Trophoblast cell (in vitro differentiated cells and primary cell): ENCODE data around the gene GPR3.
"Not testable (repeated sequence)": the region's sequence is repeated elsewhere in the genome, so short reads cannot be mapped to it uniquely, and the experiment has no call there.

Experiments used
- DNase-seq, 2 donors: peaks; one replicate each; pipeline ENCODE4 v3.0.0-alpha.2; 2016
- H2AFZ ChIP-seq: 2 replicates; pipeline ENCODE4 v1.6.1; 2013; ENCODE audit warnings: low read length, moderate library complexity, mild to moderate bottlenecking; ENCODE audit not compliant: insufficient read depth, poor library complexity
- H2AK5ac ChIP-seq: 2 replicates; pipeline ENCODE4 v1.6.1; 2013; ENCODE audit warnings: mild to moderate bottlenecking, low read length
- H2BK120ac ChIP-seq: 2 replicates; pipeline ENCODE4 v1.6.1; 2013; ENCODE audit warnings: low read length, mild to moderate bottlenecking, moderate library complexity; ENCODE audit not compliant: insufficient read depth, poor library complexity
- H2BK12ac ChIP-seq: 2 replicates; pipeline ENCODE4 v1.6.1; 2013; ENCODE audit warnings: mild to moderate bottlenecking, low read length, moderate library complexity
- H2BK5ac ChIP-seq: 2 replicates; pipeline ENCODE4 v1.6.1; 2013; ENCODE audit warnings: low read length, low read depth, moderate library complexity, mild to moderate bottlenecking; ENCODE audit not compliant: poor library complexity
- H3K14ac ChIP-seq: 2 replicates; pipeline ENCODE4 v1.6.1; 2013; ENCODE audit warnings: mild to moderate bottlenecking, low read length
- H3K18ac ChIP-seq: 2 replicates; pipeline ENCODE4 v1.6.1; 2013; ENCODE audit warnings: mild to moderate bottlenecking, low read length
- H3K23ac ChIP-seq: 2 replicates; pipeline ENCODE4 v1.6.1; 2013; ENCODE audit warnings: low read length
- H3K27ac ChIP-seq: 2 replicates; pipeline ENCODE4 v1.5.1; 2013; ENCODE audit warnings: low read depth, mild to moderate bottlenecking, inconsistent platforms, low read length, moderate library complexity
- H3K27me3 ChIP-seq: 2 replicates; pipeline ENCODE4 v1.6.1; 2013; ENCODE audit warnings: inconsistent platforms, mild to moderate bottlenecking, low read length, moderate library complexity; ENCODE audit not compliant: insufficient read depth
- H3K36me3 ChIP-seq, 2 experiments: 1 replicate in 1 of 2; 2 replicates in 1 of 2; pipeline ENCODE4 v1.6.1; 2013; ENCODE audit warnings: low read length in 2 of 2, mild to moderate bottlenecking in 2 of 2, moderate library complexity in 1 of 2; ENCODE audit not compliant: insufficient read depth in 2 of 2, control insufficient read depth in 1 of 2
- H3K4ac ChIP-seq: 2 replicates; pipeline ENCODE4 v1.6.1; 2013; ENCODE audit warnings: low read depth, mild to moderate bottlenecking, low read length, moderate library complexity
- H3K4me1 ChIP-seq, 2 experiments: 1 replicate in 1 of 2; 2 replicates in 1 of 2; pipeline ENCODE4 v1.6.1; 2013; ENCODE audit warnings: low read length in 2 of 2, mild to moderate bottlenecking in 2 of 2, moderate library complexity in 1 of 2; ENCODE audit not compliant: insufficient read depth in 2 of 2, control insufficient read depth in 1 of 2
- H3K4me2 ChIP-seq: 2 replicates; pipeline ENCODE4 v1.6.1; 2013; ENCODE audit warnings: inconsistent platforms, mild to moderate bottlenecking, low read length, moderate library complexity
- H3K4me3 ChIP-seq: 2 replicates; pipeline ENCODE4 v1.5.1; 2013; ENCODE audit warnings: mild to moderate bottlenecking, low read depth, low read length, inconsistent platforms
- H3K79me1 ChIP-seq: one replicate; pipeline ENCODE4 v1.6.1; 2013; ENCODE audit warnings: low read length
- H3K79me2 ChIP-seq: 2 replicates; pipeline ENCODE4 v1.6.1; 2013; ENCODE audit warnings: low read length, mild to moderate bottlenecking; ENCODE audit not compliant: control insufficient read depth, insufficient read depth, poor library complexity
- H3K9ac ChIP-seq: 2 replicates; pipeline ENCODE4 v1.6.1; 2013; ENCODE audit warnings: mild to moderate bottlenecking, low read length
- H3K9me3 ChIP-seq: 2 replicates; pipeline ENCODE4 v1.6.1; 2013; ENCODE audit warnings: low read depth, mild to moderate bottlenecking, control low read depth, inconsistent platforms, low read length; ENCODE audit not compliant: insufficient read depth
- H4K12ac ChIP-seq: 2 replicates; pipeline ENCODE4 v1.6.1; 2013; ENCODE audit warnings: low read depth, mild to moderate bottlenecking, low read length, moderate library complexity
- H4K8ac ChIP-seq: 2 replicates; pipeline ENCODE4 v1.6.1; 2013; ENCODE audit warnings: low read depth, mild to moderate bottlenecking, low read length, moderate library complexity
- H4K91ac ChIP-seq: one replicate; pipeline ENCODE4 v1.6.1; 2013; ENCODE audit warnings: low read depth, mild to moderate bottlenecking, low read length, moderate library complexity
- WGBS: extraction: QIAGEN DNeasy Blood & Tissue Kit; methylation state at CpG from one replicate; pipeline ENCODE4 v1.1.7; 2013; ENCODE audit warnings: missing lambda C conversion rate; ENCODE audit not compliant: insufficient read length, insufficient coverage; ENCODE audit errors: extremely low coverage; 5-methylcytosine and 5-hydroxymethylcytosine counted together

GPR3 gene

GRCh38 chr1:27381969-27382762, 10.3 kb upstream of the GPR3 start:
- Histone ChIP-seq H3K4me2 (no peak overlapping the region), H3K18ac (no peak overlapping the region), H3K14ac (no peak overlapping the region), H3K4ac (no peak overlapping the region), H2BK120ac (no peak overlapping the region), H3K27me3 (peaks cover 2% of the 10 kb centered on the region), H2AK5ac (no peak overlapping the region), H3K9me3 (no peaks in the 10 kb centered on the region), H3K4me3 (no peak overlapping the region), H3K36me3 (no peaks in the 10 kb centered on the region), H3K79me1 (no peaks in the 10 kb centered on the region), H3K4me1 (peaks cover 0 to 3% of the 10 kb centered on the region in 2 experiments), H3K79me2 (no peaks in the 10 kb centered on the region), H3K9ac (no peak overlapping the region), H3K27ac (no peak overlapping the region), H2BK12ac (no peak overlapping the region), H4K8ac (no peak overlapping the region), H4K12ac (no peak overlapping the region), H3K23ac (no peak overlapping the region), H2AFZ (no peak overlapping the region), H2BK5ac (no peak overlapping the region), H4K91ac (no peak overlapping the region)
- no peak for DNase-seq
- no CpG with 5 or more reads among the region's 18 CpGs for WGBS

GRCh38 chr1:27383039-27383605, 9.3 kb upstream of the GPR3 start, which contains the start of gene CD164L2:
CD164L2 (minus strand) TSS chr1:27383333; CDS start chr1:27383239, 94 bp downstream.
- no peaks in the 10 kb centered on the region for H3K79me1 ChIP-seq

GRCh38 chr1:27383661-27384060, 8.8 kb upstream of the GPR3 start:
- Histone ChIP-seq H3K4me2 (no peak overlapping the region), H3K9ac (no peak overlapping the region), H3K4me3 (no peak overlapping the region), H3K18ac (no peak overlapping the region), H3K79me1 (no peaks in the 10 kb centered on the region), H3K23ac (no peak overlapping the region), H3K27me3 (peaks cover 2% of the 10 kb centered on the region), H2AK5ac (no peak overlapping the region), H3K79me2 (no peaks in the 10 kb centered on the region), H3K14ac (no peak overlapping the region), H4K91ac (no peak overlapping the region), H2BK5ac (no peak overlapping the region), H3K4me1 (peaks cover 0 to 3% of the 10 kb centered on the region in 2 experiments), H3K27ac (no peak overlapping the region), H4K8ac (no peak overlapping the region), H3K4ac (no peak overlapping the region), H3K9me3 (no peaks in the 10 kb centered on the region), H2BK12ac (no peak overlapping the region), H4K12ac (no peak overlapping the region), H2BK120ac (no peak overlapping the region), H2AFZ (no peak overlapping the region), H3K36me3 (no peaks in the 10 kb centered on the region)
- WGBS = no CpG with 5 or more reads among the region's 13 CpGs
- no peak for DNase-seq

More at GRCh38 chr1:27383039-27383605, 9.3 kb upstream of the GPR3 start, which contains the start of gene CD164L2:
- peak; percentile 31 to 74 for DNase-seq
- peaks cover 2% of the 10 kb centered on the region for H3K27me3 ChIP-seq
- H3K4ac ChIP-seq = no peak within 1 kb of the TSS
- H4K8ac ChIP-seq = no peak within 1 kb of the TSS
- H3K18ac ChIP-seq = no peak within 1 kb of the TSS
- no peaks in the 10 kb centered on the region for H3K79me2 ChIP-seq
- H2BK5ac ChIP-seq = no peak within 1 kb of the TSS
- H3K36me3 ChIP-seq = no peaks in the 10 kb centered on the region
- H3K14ac ChIP-seq = no peak within 1 kb of the TSS
- no peak within 1 kb of the TSS for H4K12ac ChIP-seq
- H4K91ac ChIP-seq = no peak within 1 kb of the TSS
- no peak within 1 kb of the TSS for H2BK120ac ChIP-seq
- no peaks in the 10 kb centered on the region for H3K9me3 ChIP-seq
- peak within 1 kb of the TSS; percentile 51 for H3K4me2 ChIP-seq
- no peak within 1 kb of the TSS for H2BK12ac ChIP-seq
- no peak within 1 kb of the TSS for H3K9ac ChIP-seq
- no CpG with 5 or more reads among the region's 43 CpGs for WGBS
- peaks cover 0 to 3% of the 10 kb centered on the region in 2 experiments for H3K4me1 ChIP-seq
- H2AK5ac ChIP-seq = no peak within 1 kb of the TSS
- no peak within 1 kb of the TSS for H3K4me3 ChIP-seq
- H3K27ac ChIP-seq = no peak within 1 kb of the TSS
- H2AFZ ChIP-seq = no peak within 1 kb of the TSS
- H3K23ac ChIP-seq = no peak within 1 kb of the TSS

GRCh38 chr1:27384797-27385196, 7.6 kb upstream of the GPR3 start:
- H3K23ac ChIP-seq, H2BK12ac ChIP-seq, H3K4ac ChIP-seq, H3K4me3 ChIP-seq, H3K27ac ChIP-seq, H3K4me2 ChIP-seq, H3K27me3 ChIP-seq, H2AK5ac ChIP-seq, DNase-seq, H3K9ac ChIP-seq, H2BK120ac ChIP-seq, H3K14ac ChIP-seq, H4K12ac ChIP-seq, H3K79me2 ChIP-seq, H4K91ac ChIP-seq, H3K79me1 ChIP-seq, H3K4me1 ChIP-seq, H2AFZ ChIP-seq, H2BK5ac ChIP-seq, H4K8ac ChIP-seq, H3K36me3 ChIP-seq, H3K18ac ChIP-seq, H3K9me3 ChIP-seq: not testable (repeated sequence)
- WGBS = no CpG with 5 or more reads among the region's 3 CpGs
